COLO829 (cell line): ENCODE measurements around the gene ZNF793.

ENCODE experiments used
- DNase-seq: peaks from one replicate; pipeline ENCODE4 v3.0.0; 2012; ENCODE audit warnings: low spot score

Gene ZNF793

GRCh38 chr19:37506387-37507166, at the start of gene ZNF793:
TSS of gene ZNF793 (plus strand) at chr19:37506939. CDS start at chr19:37523440, 16,501 bp downstream.
- peak; percentile 9 for DNase-seq

GRCh38 chr19:37466277-37466797, 40.4 kb upstream of the ZNF793 start:
- DNase-seq, result no peak

- peak; percentile 63 for DNase-seq
Observed at GRCh38 chr19:37466798-37467607, 39.7 kb upstream of the ZNF793 start, which contains the start of gene ZNF569. TSS of gene ZNF569 (minus strand) at chr19:37467444. CDS start at chr19:37444921, 22,523 bp downstream.

GRCh38 chr19:37467608-37468090, 39.1 kb upstream of the ZNF793 start:
- DNase-seq, result no peak

- peak; percentile 32 for DNase-seq
Observed at GRCh38 chr19:37468961-37469777, 37.6 kb upstream of the ZNF793 start, which contains the start of gene ZNF570. TSS of gene ZNF570 (plus strand) at chr19:37469356. CDS start at chr19:37470355, 999 bp downstream.

GRCh38 chr19:37470216-37470615, 36.5 kb upstream of the ZNF793 start:
- no peak for DNase-seq

- DNase-seq, result no peak
Observed at GRCh38 chr19:37472165-37472564, 34.6 kb upstream of the ZNF793 start.

GRCh38 chr19:37484406-37485168, 22.2 kb upstream of the ZNF793 start:
- no peak for DNase-seq

GRCh38 chr19:37492213-37492612, 14.5 kb upstream of the ZNF793 start:
- DNase-seq, result no peak

- DNase-seq, result no peak
Observed at GRCh38 chr19:37505958-37506386, 767 bp upstream of the ZNF793 start.

- no peak for DNase-seq
Observed at GRCh38 chr19:37507167-37507464, 377 bp downstream of the ZNF793 start.

GRCh38 chr19:37511186-37511585, 4.4 kb downstream of the ZNF793 start:
- DNase-seq, result no peak

GRCh38 chr19:37511821-37512220, 5.1 kb downstream of the ZNF793 start:
- DNase-seq, result no peak

GRCh38 chr19:37513397-37513796, 6.7 kb downstream of the ZNF793 start:
- no peak for DNase-seq

GRCh38 chr19:37519890-37520289, 13.2 kb downstream of the ZNF793 start:
- peak; percentile 3 for DNase-seq

- no peak for DNase-seq
Observed at GRCh38 chr19:37537391-37537947, 30.7 kb downstream of the ZNF793 start.

- DNase-seq, result no peak
Observed at GRCh38 chr19:37551129-37551993, 44.6 kb downstream of the ZNF793 start.

GRCh38 chr19:37563518-37563917, 56.8 kb downstream of the ZNF793 start:
- no peak for DNase-seq

- DNase-seq, result no peak
Observed at GRCh38 chr19:37564624-37565369, 58.1 kb downstream of the ZNF793 start.
